MM.1S (cell line): Measurements from ENCODE around the gene DLEC1.

Experiments
- DNase-seq: peaks from one replicate; pipeline ENCODE4 v3.0.0-alpha.2; 2015
- H2AFZ ChIP-seq: fragments of 300-600 bp; sonication (generic); 2 replicates; pipeline ENCODE4 v1.6.0; 2016; ENCODE audit warnings: antibody characterized with exemption, low read length
- H3F3A ChIP-seq: fragments of 300-600 bp; sonication (generic); 2 replicates; pipeline ENCODE4 v1.6.1; 2016; ENCODE audit warnings: mild to moderate bottlenecking, antibody characterized with exemption, low read length, moderate library complexity, mixed read lengths; ENCODE audit not compliant: insufficient read depth
- H3K27ac ChIP-seq: fragments of 300-600 bp; sonication (generic); 2 replicates; pipeline ENCODE4 v1.5.1; 2016; ENCODE audit warnings: mild to moderate bottlenecking, low read length
- H3K27me3 ChIP-seq: fragments of 300-600 bp; sonication (generic); replicated peaks from 2 replicates; pipeline ENCODE4 v1.6.0; 2016; ENCODE audit warnings: low read length; ENCODE audit not compliant: insufficient read depth
- H3K36me3 ChIP-seq: fragments of 300-600 bp; sonication (generic); replicated peaks from 2 replicates; pipeline ENCODE4 v1.6.1; 2016; ENCODE audit warnings: mild to moderate bottlenecking, low read length, mixed read lengths; ENCODE audit not compliant: insufficient read depth
- H3K4me1 ChIP-seq: fragments of 300-600 bp; sonication (generic); 2 replicates; pipeline ENCODE4 v1.6.1; 2016; ENCODE audit warnings: low read length, mixed read lengths
- H3K4me2 ChIP-seq: fragments of 300-600 bp; sonication (generic); 2 replicates; pipeline ENCODE4 v1.6.0; 2016; ENCODE audit warnings: low read depth, low read length
- H3K4me3 ChIP-seq: fragments of 300-600 bp; sonication (generic); 2 replicates; pipeline ENCODE4 v1.5.1; 2016; ENCODE audit warnings: low read length, mixed read lengths
- H3K79me2 ChIP-seq: fragments of 300-600 bp; sonication (generic); 2 replicates; pipeline ENCODE4 v1.6.1; 2016; ENCODE audit warnings: mixed run types, low read length, mixed read lengths
- H3K9ac ChIP-seq: fragments of 300-600 bp; sonication (generic); 2 replicates; pipeline ENCODE4 v1.6.1; 2016; ENCODE audit warnings: low read length, mixed read lengths
- H3K9me2 ChIP-seq: fragments of 300-600 bp; sonication (generic); replicated peaks from 2 replicates; pipeline ENCODE4 v1.6.1; 2016; ENCODE audit warnings: mild to moderate bottlenecking, low read length, mixed read lengths; ENCODE audit not compliant: insufficient read depth
- H3K9me3 ChIP-seq: fragments of 300-600 bp; sonication (generic); replicated peaks from 2 replicates; pipeline ENCODE4 v1.6.1; 2016; ENCODE audit warnings: mild to moderate bottlenecking, low read length, mixed read lengths; ENCODE audit not compliant: insufficient read depth
- H4K20me1 ChIP-seq: fragments of 300-600 bp; sonication (generic); 2 replicates; pipeline ENCODE4 v1.6.1; 2016; ENCODE audit warnings: mild to moderate bottlenecking, low read length, moderate library complexity, mixed read lengths; ENCODE audit not compliant: insufficient read depth
- EZH2 ChIP-seq: fragments of 300-600 bp; sonication (generic); optimal IDR thresholded peaks from 2 replicates; pipeline ENCODE3; 2017; ENCODE audit warnings: low read depth, mild to moderate bottlenecking, antibody characterized with exemption, low read length, mixed read lengths
- EZH2phosphoT487 ChIP-seq: fragments of 300-600 bp; sonication (generic); IDR thresholded peaks from 2 replicates; pipeline ENCODE4 v1.6.1; 2018; ENCODE audit warnings: antibody characterized with exemption, low read length
- TF ChIP-seq, protein P1 (sequence below): fragments of 300-600 bp; sonication (generic); IDR thresholded peaks from 2 replicates; pipeline ENCODE4 v1.5.1; 2016; ENCODE audit warnings: antibody characterized with exemption, low read length, mixed read lengths

Gene DLEC1

DNA sequence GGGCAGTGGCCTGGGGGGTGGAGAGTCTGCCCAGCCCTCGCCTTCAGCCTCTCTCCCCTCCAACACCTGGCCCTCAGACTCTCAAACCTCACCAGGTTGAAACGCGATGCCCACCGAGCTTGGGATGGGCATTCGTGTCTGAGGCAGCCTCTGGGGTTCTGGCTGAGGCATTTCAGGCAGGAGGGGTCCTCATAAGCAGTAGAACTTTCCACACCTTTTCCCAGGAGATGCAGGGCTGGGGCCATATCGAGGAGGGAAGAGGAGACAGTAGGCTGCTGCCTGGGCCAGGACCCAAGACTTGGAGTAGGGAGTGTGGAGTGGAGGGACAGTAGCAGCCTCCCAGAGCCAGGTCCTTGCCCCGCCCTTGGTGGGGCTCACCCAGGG is 73.4 kb downstream of the DLEC1 start:
- no peak overlapping the region for H3K4me3 ChIP-seq
- no peaks in the 10 kb centered on the region for H3K79me2 ChIP-seq
- no peaks in the 10 kb centered on the region for H3F3A ChIP-seq
- no peak for DNase-seq
- no peaks in the 10 kb centered on the region for H3K9me2 ChIP-seq
- H4K20me1 ChIP-seq, result no peaks in the 10 kb centered on the region
- H3K36me3 ChIP-seq, result no peaks in the 10 kb centered on the region
- no peak overlapping the region for H3K9ac ChIP-seq
- TF ChIP-seq EZH2 (no peak), EZH2phosphoT487 (no peak)
- TF ChIP-seq, protein P1, sequence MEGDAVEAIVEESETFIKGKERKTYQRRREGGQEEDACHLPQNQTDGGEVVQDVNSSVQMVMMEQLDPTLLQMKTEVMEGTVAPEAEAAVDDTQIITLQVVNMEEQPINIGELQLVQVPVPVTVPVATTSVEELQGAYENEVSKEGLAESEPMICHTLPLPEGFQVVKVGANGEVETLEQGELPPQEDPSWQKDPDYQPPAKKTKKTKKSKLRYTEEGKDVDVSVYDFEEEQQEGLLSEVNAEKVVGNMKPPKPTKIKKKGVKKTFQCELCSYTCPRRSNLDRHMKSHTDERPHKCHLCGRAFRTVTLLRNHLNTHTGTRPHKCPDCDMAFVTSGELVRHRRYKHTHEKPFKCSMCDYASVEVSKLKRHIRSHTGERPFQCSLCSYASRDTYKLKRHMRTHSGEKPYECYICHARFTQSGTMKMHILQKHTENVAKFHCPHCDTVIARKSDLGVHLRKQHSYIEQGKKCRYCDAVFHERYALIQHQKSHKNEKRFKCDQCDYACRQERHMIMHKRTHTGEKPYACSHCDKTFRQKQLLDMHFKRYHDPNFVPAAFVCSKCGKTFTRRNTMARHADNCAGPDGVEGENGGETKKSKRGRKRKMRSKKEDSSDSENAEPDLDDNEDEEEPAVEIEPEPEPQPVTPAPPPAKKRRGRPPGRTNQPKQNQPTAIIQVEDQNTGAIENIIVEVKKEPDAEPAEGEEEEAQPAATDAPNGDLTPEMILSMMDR, result no peak
- no peaks in the 10 kb centered on the region for H3K4me1 ChIP-seq
- no peaks in the 10 kb centered on the region for H3K9me3 ChIP-seq
- H2AFZ ChIP-seq, result no peak overlapping the region
- H3K27ac ChIP-seq, result no peak overlapping the region
- H3K4me2 ChIP-seq, result no peak overlapping the region
- H3K27me3 ChIP-seq, result no peaks in the 10 kb centered on the region

DNA sequence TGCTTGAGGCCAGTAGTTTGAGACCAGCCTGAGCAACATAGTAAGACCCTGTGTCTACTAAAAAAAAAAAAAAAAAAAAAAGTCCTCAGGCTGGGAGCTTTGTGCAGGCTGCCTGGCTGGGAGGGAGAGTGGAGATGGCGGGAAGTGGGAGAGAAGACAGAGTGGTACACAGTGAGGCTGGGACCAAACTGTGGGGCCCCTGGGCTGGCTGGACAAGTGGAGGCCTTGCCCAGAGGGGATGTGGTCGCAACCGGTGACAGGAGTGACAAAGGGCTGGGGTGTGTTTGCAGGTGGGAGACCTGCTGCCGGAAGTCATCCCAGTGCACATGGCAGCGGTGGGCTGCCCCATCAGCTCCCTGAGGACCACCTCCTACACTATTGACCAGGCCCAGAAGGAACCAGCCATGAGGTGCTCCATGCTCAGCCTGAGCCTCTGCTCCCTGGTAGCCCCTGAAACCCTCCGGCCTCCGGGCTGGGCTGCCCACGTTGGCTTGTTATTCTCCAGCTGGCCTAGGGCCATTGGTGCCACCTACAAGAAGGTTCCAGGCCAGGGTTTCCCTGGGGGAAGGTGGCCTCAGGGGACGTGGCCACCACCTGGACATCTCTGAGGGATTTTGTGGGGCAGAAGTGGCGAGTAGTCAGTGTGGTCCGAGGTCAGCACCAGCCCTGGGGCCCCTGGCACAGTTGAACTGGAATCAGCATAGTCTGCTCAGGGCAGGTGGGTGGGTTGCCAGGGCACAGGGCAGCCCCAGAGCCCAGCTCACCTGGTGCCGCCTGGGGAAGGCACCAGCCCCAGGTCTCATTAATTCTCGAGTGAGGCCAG is 75.3 kb downstream of the DLEC1 start:
- Histone ChIP-seq H4K20me1 (no peaks in the 10 kb centered on the region), H3K9me2 (no peaks in the 10 kb centered on the region), H3K79me2 (no peaks in the 10 kb centered on the region), H3K4me3 (no peak overlapping the region), H2AFZ (no peak overlapping the region), H3K4me1 (no peaks in the 10 kb centered on the region), H3K4me2 (no peak overlapping the region), H3K9ac (no peak overlapping the region), H3K27ac (no peak overlapping the region), H3K9me3 (no peaks in the 10 kb centered on the region), H3F3A (no peaks in the 10 kb centered on the region), H3K36me3 (no peaks in the 10 kb centered on the region), H3K27me3 (no peaks in the 10 kb centered on the region)
- TF ChIP-seq, protein P1, result no peak
- no peak for TF ChIP-seq EZH2
- TF ChIP-seq EZH2phosphoT487, result no peak
- DNase-seq, result no peak

DNA sequence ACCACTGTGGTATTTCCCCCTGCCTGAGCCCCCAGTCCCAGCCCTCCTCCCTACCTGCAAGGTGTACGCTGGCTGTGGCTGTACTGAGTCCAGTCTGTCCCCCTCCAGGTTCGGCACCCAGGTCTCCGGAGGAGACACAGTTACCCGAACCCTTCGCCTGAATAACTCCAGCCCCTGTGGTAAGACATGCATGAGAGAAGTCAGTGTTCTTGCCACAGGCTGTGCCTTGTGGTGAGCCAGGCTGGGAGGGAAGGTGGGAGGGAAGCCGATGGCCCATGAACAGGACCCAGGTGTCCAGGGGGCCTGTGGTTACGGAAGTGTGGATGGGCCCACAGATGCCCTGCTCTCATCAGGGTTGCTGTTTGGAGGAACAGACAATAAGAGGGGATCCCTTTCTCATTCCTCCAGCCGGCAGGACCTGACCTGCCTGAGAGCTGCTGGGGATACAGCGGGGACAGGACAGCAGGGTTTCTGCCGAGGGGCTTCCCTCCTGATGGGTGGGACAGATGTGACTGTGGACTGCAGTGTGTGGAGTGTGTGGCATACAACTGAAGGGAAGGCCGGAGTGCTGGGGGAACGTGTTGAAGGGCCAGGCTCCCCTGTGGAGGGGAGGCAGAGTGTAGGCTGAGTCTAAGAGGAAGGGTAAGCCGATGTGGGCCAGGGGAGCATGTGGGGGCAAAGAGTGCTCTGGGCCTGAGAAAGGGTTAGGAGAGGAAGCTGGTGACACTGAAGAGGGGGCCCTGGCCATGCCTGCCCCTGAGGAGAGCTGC is 76.1 kb downstream of the DLEC1 start:
- Histone ChIP-seq H3K79me2 (no peaks in the 10 kb centered on the region), H3F3A (no peaks in the 10 kb centered on the region), H3K4me1 (no peaks in the 10 kb centered on the region), H3K27me3 (no peaks in the 10 kb centered on the region), H3K4me2 (no peak overlapping the region), H3K9ac (no peak overlapping the region), H3K36me3 (no peaks in the 10 kb centered on the region), H2AFZ (no peak overlapping the region), H3K9me2 (no peaks in the 10 kb centered on the region), H3K4me3 (no peak overlapping the region), H4K20me1 (no peaks in the 10 kb centered on the region), H3K9me3 (no peaks in the 10 kb centered on the region), H3K27ac (no peak overlapping the region)
- no peak for TF ChIP-seq EZH2phosphoT487
- no peak for DNase-seq
